Measurements from ENCODE around the gene AFF2.

Gene AFF2

DNA sequence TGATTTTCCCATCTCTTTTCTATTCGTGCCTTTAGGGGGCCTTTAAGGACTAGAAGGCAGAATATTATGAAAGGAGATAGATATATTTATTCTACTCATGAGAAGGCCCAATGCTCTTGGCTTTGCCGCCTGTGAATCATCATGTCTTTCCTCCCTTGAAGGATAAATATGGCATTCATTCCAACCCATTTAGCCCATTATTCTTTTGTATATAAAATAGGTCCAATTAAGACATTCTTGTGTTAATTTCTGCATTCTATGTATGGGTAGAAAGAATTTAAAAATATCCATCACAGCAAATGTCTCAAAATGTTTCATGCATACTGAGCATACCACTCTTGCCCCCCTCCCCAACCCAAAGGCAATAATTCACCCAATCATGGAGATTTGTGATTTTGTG is 115.1 kb downstream of the AFF2 start:
- no peak for TF ChIP-seq ZNF70 (CRISPR knock-in tag; IDR thresholded peaks at IDR 0.05)
- TF ChIP-seq PPARA (CRISPR knock-in tag; IDR thresholded peaks at IDR 0.05; ENCODE audit: borderline replicate concordance): no peak
- TF ChIP-seq BACH2 (CRISPR knock-in tag; IDR thresholded peaks at IDR 0.05; ENCODE audit: borderline replicate concordance): no peak
- no peak for TF ChIP-seq ZFP30 (CRISPR knock-in tag; IDR thresholded peaks at IDR 0.05)
- TF ChIP-seq, protein P1, sequence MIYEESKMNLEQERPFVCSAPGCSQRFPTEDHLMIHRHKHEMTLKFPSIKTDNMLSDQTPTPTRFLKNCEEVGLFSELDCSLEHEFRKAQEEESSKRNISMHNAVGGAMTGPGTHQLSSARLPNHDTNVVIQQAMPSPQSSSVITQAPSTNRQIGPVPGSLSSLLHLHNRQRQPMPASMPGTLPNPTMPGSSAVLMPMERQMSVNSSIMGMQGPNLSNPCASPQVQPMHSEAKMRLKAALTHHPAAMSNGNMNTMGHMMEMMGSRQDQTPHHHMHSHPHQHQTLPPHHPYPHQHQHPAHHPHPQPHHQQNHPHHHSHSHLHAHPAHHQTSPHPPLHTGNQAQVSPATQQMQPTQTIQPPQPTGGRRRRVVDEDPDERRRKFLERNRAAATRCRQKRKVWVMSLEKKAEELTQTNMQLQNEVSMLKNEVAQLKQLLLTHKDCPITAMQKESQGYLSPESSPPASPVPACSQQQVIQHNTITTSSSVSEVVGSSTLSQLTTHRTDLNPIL (CRISPR knock-in tag; IDR thresholded peaks at IDR 0.05; ENCODE audit: low read depth): no peak
- no peak for TF ChIP-seq ZNF8 (CRISPR knock-in tag; IDR thresholded peaks at IDR 0.05)
- no peak for TF ChIP-seq OSR1 (CRISPR knock-in tag; IDR thresholded peaks at IDR 0.05)
- TF ChIP-seq ESRRG (CRISPR knock-in tag; IDR thresholded peaks at IDR 0.05): no peak

GRCh38 chrX:148618470-148619445 is 118.3 kb downstream of the AFF2 start:
- no peak for ATAC-seq
- no peak for TF ChIP-seq ZNF8 (CRISPR knock-in tag; IDR thresholded peaks at IDR 0.05)
- TF ChIP-seq, protein P1 (CRISPR knock-in tag; IDR thresholded peaks at IDR 0.05; ENCODE audit: low read depth): no peak
- no peak for TF ChIP-seq ESRRG (CRISPR knock-in tag; IDR thresholded peaks at IDR 0.05)
- no peak for TF ChIP-seq ZFP30 (CRISPR knock-in tag; IDR thresholded peaks at IDR 0.05)

More for the DNA sequence above, 115.1 kb downstream of the AFF2 start:
- no peak for ATAC-seq

GRCh38 chrX:148620023-148620422 is 119.6 kb downstream of the AFF2 start:
- ATAC-seq: no peak
- TF ChIP-seq ZC3H10 (CRISPR knock-in tag; IDR thresholded peaks at IDR 0.05) (no peak), BACH2 (CRISPR knock-in tag; IDR thresholded peaks at IDR 0.05; ENCODE audit: borderline replicate concordance) (no peak), ISL1 (CRISPR knock-in tag; IDR thresholded peaks at IDR 0.05) (no peak), ZFP30 (CRISPR knock-in tag; IDR thresholded peaks at IDR 0.05) (no peak), SNAI2 (CRISPR knock-in tag; IDR thresholded peaks at IDR 0.05) (no peak), CSRNP3 (CRISPR knock-in tag; IDR thresholded peaks at IDR 0.05) (no peak), TCF4 (CRISPR knock-in tag; IDR thresholded peaks at IDR 0.05; ENCODE audit: borderline replicate concordance) (no peak), POU6F1 (CRISPR knock-in tag; IDR thresholded peaks at IDR 0.05; ENCODE audit: borderline replicate concordance, low read depth) (no peak), CSDC2 (CRISPR knock-in tag; IDR thresholded peaks at IDR 0.05) (no peak), ESRRG (CRISPR knock-in tag; IDR thresholded peaks at IDR 0.05) (no peak), ARNTL (CRISPR knock-in tag; IDR thresholded peaks at IDR 0.05; ENCODE audit: borderline replicate concordance, low read depth) (no peak), RARB (CRISPR knock-in tag; IDR thresholded peaks at IDR 0.05) (no peak), PPARA (CRISPR knock-in tag; IDR thresholded peaks at IDR 0.05; ENCODE audit: borderline replicate concordance) (no peak)

DNA sequence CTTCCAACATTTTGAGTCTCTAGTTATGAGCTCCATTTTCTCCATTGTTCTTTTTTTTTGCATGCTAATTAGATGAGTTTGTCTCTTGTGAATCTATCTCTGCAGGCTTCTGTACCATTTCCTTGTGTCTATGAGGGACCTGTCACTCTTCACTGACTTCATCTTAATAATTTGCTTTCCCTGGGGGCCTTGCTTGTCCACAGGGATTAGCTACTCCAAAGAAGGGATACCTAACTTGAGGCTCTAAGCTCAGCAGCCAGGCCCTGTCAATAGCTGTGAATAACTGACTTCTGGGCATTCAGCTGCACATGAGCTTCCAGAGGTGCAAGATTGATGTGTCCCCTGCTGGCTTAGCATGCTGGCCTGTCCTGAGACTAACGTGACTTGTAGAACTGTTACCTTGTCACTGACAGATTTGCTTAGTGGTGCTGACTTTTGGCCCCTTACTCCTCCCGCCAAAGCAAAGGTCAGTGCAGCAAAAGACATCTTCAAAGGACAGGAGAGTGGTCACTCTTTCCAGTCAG is 124.6 kb downstream of the AFF2 start:
- no peak for ATAC-seq
- no peak for TF ChIP-seq RARB (CRISPR knock-in tag; IDR thresholded peaks at IDR 0.05)
- no peak for TF ChIP-seq PATZ1 (CRISPR knock-in tag; IDR thresholded peaks at IDR 0.05; ENCODE audit: borderline replicate concordance)
- no peak for TF ChIP-seq CSDC2 (CRISPR knock-in tag; IDR thresholded peaks at IDR 0.05)
- TF ChIP-seq ZFP30 (CRISPR knock-in tag; IDR thresholded peaks at IDR 0.05): no peak
- no peak for TF ChIP-seq ZNF565 (CRISPR knock-in tag; conservative IDR thresholded peaks at IDR 0.05; ENCODE audit: low read depth)
- no peak for TF ChIP-seq ARNTL (CRISPR knock-in tag; IDR thresholded peaks at IDR 0.05; ENCODE audit: borderline replicate concordance, low read depth)
- TF ChIP-seq CSRNP3 (CRISPR knock-in tag; IDR thresholded peaks at IDR 0.05): no peak
- no peak for TF ChIP-seq BACH2 (CRISPR knock-in tag; IDR thresholded peaks at IDR 0.05; ENCODE audit: borderline replicate concordance)
- TF ChIP-seq ZFP3 (CRISPR knock-in tag; IDR thresholded peaks at IDR 0.05): no peak
- no peak for TF ChIP-seq TCF4 (CRISPR knock-in tag; IDR thresholded peaks at IDR 0.05; ENCODE audit: borderline replicate concordance)
